ENCODE measurements around the gene MYMX. TPM values are rescaled to one million over a fixed set of nuclear protein-coding genes. Genes with fewer than 3 reads are reported as not detected.
"Not testable (repeated sequence)": the region's sequence is repeated elsewhere in the genome, so short reads cannot be mapped to it uniquely, and the experiment has no call there.

MYMX gene
- total RNA-seq, 1 experiment from 2014 or later, result 1.8 TPM

- Histone ChIP-seq H3K27me3 (ENCODE audit: control insufficient read depth, insufficient read depth, low read length) (no peaks in the 10 kb centered on the region), H3K27ac (ENCODE audit: low read length) (no peak overlapping the region), H3K36me3 (ENCODE audit: control insufficient read depth, insufficient read depth, low read length) (no peaks in the 10 kb centered on the region), H3K4me1 (ENCODE audit: control insufficient read depth, insufficient read depth, low read length) (no peaks in the 10 kb centered on the region), H3K9me3 (ENCODE audit: control insufficient read depth, insufficient read depth, low read depth, low read length) (no peaks in the 10 kb centered on the region), H3K4me3 (ENCODE audit: low read depth in 2 of 2, low read length in 2 of 2) (no peak overlapping the region)
- ChIA-PET CTCF (no interaction called here), POLR2A (interaction anchor here (0.7 kb wide), 1 partner anchor 30 kb away, joined by 3 read pairs; the partner anchor contains the start of gene SLC29A1)
- no peak for TF ChIP-seq REST (IDR thresholded peaks at IDR 0.05; ENCODE audit: insufficient read depth in 1 of 2, low read depth in 2 of 2, low read length in 1 of 2)
- TF ChIP-seq SIN3A (IDR thresholded peaks at IDR 0.05; ENCODE audit: borderline replicate concordance, insufficient read depth, low read depth, low read length), result no peak
- TF ChIP-seq POLR2AphosphoS5 (IDR thresholded peaks at IDR 0.05; ENCODE audit: low read depth, low read length), result no peak
- TF ChIP-seq CTCF (IDR thresholded peaks at IDR 0.05), result no peak
- no peak for TF ChIP-seq TCF7L2 (IDR thresholded peaks at IDR 0.05; ENCODE audit: low read depth, low read length)
- in situ Hi-C loops (cut with HindIII; ENCODE audit: low pct_unique_long_range_greater_than_20kb, low sequenced_read_pairs) (no loop called here), intact Hi-C loops (cut with micrococcal nuclease; ENCODE audit: unreplicated experiment) (no loop called here)
- DNase-seq (ENCODE audit: low read depth, low spot score) (no peak), ATAC-seq (no peak)
- BruUV-seq (replicated peaks), result no TSS peak
These were observed 23.3 kb upstream of the MYMX start for GRCh38 chr6:44193307-44193910.

- no peak for DNase-seq (ENCODE audit: low read depth, low spot score)
- no peak overlapping the region for H3K4me3 ChIP-seq (ENCODE audit: low read depth in 2 of 2, low read length in 2 of 2)
- CTCF ChIA-PET, result interaction anchor here (0.6 kb wide), 1 partner anchor 30 kb away, joined by 5 read pairs; no protein-coding TSS in a partner anchor
- intact Hi-C loops (cut with micrococcal nuclease; ENCODE audit: unreplicated experiment), result no loop called here
- TF ChIP-seq REST (IDR thresholded peaks at IDR 0.05; ENCODE audit: insufficient read depth in 1 of 2, low read depth in 2 of 2, low read length in 1 of 2), result no peak
- TF ChIP-seq POLR2AphosphoS5 (IDR thresholded peaks at IDR 0.05; ENCODE audit: low read depth, low read length), result no peak
- TF ChIP-seq TCF7L2 (IDR thresholded peaks at IDR 0.05; ENCODE audit: low read depth, low read length), result no peak
- TF ChIP-seq SIN3A (IDR thresholded peaks at IDR 0.05; ENCODE audit: borderline replicate concordance, insufficient read depth, low read depth, low read length), result no peak
- TF ChIP-seq CTCF (IDR thresholded peaks at IDR 0.05), result no peak
- BruUV-seq (replicated peaks), result no TSS peak
- no peaks in the 10 kb centered on the region for H3K36me3 ChIP-seq (ENCODE audit: control insufficient read depth, insufficient read depth, low read length)
- H3K27me3 ChIP-seq (ENCODE audit: control insufficient read depth, insufficient read depth, low read length), result no peaks in the 10 kb centered on the region
- POLR2A ChIA-PET, result interaction anchor here (0.6 kb wide), 1 partner anchor 51 kb away, joined by 3 read pairs; no protein-coding TSS in a partner anchor
- no peaks in the 10 kb centered on the region for H3K4me1 ChIP-seq (ENCODE audit: control insufficient read depth, insufficient read depth, low read length)
- H3K27ac ChIP-seq (ENCODE audit: low read length), result no peak overlapping the region
- in situ Hi-C loops (cut with HindIII; ENCODE audit: low pct_unique_long_range_greater_than_20kb, low sequenced_read_pairs), result no loop called here
- H3K9me3 ChIP-seq (ENCODE audit: control insufficient read depth, insufficient read depth, low read depth, low read length), result no peaks in the 10 kb centered on the region
- ATAC-seq, result no peak
These were observed 22.4 kb upstream of the MYMX start for GRCh38 chr6:44194326-44194725.

GRCh38 chr6:44196351-44196750, 20.4 kb upstream of the MYMX start:
- BruUV-seq (replicated peaks); ATAC-seq; H3K4me3 ChIP-seq (ENCODE audit: low read depth in 2 of 2, low read length in 2 of 2); DNase-seq (ENCODE audit: low read depth, low spot score); H3K27me3 ChIP-seq (ENCODE audit: control insufficient read depth, insufficient read depth, low read length); H3K36me3 ChIP-seq (ENCODE audit: control insufficient read depth, insufficient read depth, low read length); CTCF ChIA-PET; intact Hi-C loops (cut with micrococcal nuclease; ENCODE audit: unreplicated experiment); H3K9me3 ChIP-seq (ENCODE audit: control insufficient read depth, insufficient read depth, low read depth, low read length); in situ Hi-C loops (cut with HindIII; ENCODE audit: low pct_unique_long_range_greater_than_20kb, low sequenced_read_pairs); POLR2A ChIA-PET; H3K4me1 ChIP-seq (ENCODE audit: control insufficient read depth, insufficient read depth, low read length); H3K27ac ChIP-seq (ENCODE audit: low read length): not testable (repeated sequence)
